HepG2 (cell line): ENCODE results near the gene EPHA2. TPM values are rescaled to one million over a fixed set of nuclear protein-coding genes. Genes with fewer than 3 reads are reported as not detected.

Experiments used
- ATRX ChIP-seq: sonication (generic); formaldehyde crosslinking; IDR thresholded peaks from 2 replicates; pipeline ENCODE4 v1.4.0; 2020; ENCODE audit warnings: missing genetic modification reagents, borderline replicate concordance
- CENPX ChIP-seq: sonication (generic); formaldehyde crosslinking; IDR thresholded peaks from 2 replicates; pipeline ENCODE4 v1.9.0; 2021; ENCODE audit warnings: mild to moderate bottlenecking, missing genetic modification reagents, moderate library complexity
- DPF2 ChIP-seq: sonication (generic); formaldehyde crosslinking; IDR thresholded peaks from 2 replicates; pipeline ENCODE4 v1.4.0; 2020; ENCODE audit warnings: mild to moderate bottlenecking, low read depth, missing genetic modification reagents, borderline replicate concordance
- GATAD1 ChIP-seq: IDR thresholded peaks from 2 replicates; pipeline ENCODE4 v1.6.1; 2016; ENCODE audit warnings: missing genetic modification reagents, missing compliant biosample characterization
- HNRNPL ChIP-seq: fragments of 200-400 bp; formaldehyde crosslinking; IDR thresholded peaks from 2 replicates; pipeline ENCODE4 v1.6.1; 2017; ENCODE audit warnings: mild to moderate bottlenecking, low read depth, low read length
- IRF2 ChIP-seq: IDR thresholded peaks from 2 replicates; pipeline ENCODE4 v1.6.1; 2018; ENCODE audit warnings: missing genetic modification reagents, missing compliant biosample characterization
- KDM4B ChIP-seq: sonication (generic); formaldehyde crosslinking; IDR thresholded peaks from 2 replicates; pipeline ENCODE4 v1.4.0; 2020; ENCODE audit warnings: missing genetic modification reagents
- NR3C1 ChIP-seq: sonication (generic); formaldehyde crosslinking; IDR thresholded peaks from 2 replicates; pipeline ENCODE4 v1.4.0; 2020; ENCODE audit warnings: missing genetic modification reagents
- POLR2AphosphoS5 ChIP-seq: IDR thresholded peaks from 2 replicates; pipeline ENCODE4 v1.6.1; 2012; ENCODE audit warnings: low read depth, low read length
- REL ChIP-seq: sonication (generic); formaldehyde crosslinking; conservative IDR thresholded peaks from 2 replicates; pipeline ENCODE4 v1.8.0; 2022; ENCODE audit warnings: mild to moderate bottlenecking, missing genetic modification reagents, moderate library complexity
- SALL1 ChIP-seq: sonication (generic); formaldehyde crosslinking; IDR thresholded peaks from 2 replicates; pipeline ENCODE4 v1.8.0; 2022; ENCODE audit warnings: mild to moderate bottlenecking, missing genetic modification reagents
- SATB2 ChIP-seq: sonication (generic); formaldehyde crosslinking; IDR thresholded peaks from 2 replicates; pipeline ENCODE4 v1.5.0; 2020; ENCODE audit warnings: missing genetic modification reagents
- SMAD3 ChIP-seq: sonication (generic); formaldehyde crosslinking; IDR thresholded peaks from 2 replicates; pipeline ENCODE4 v1.4.0; 2020; ENCODE audit warnings: missing genetic modification reagents
- SP2 ChIP-seq: sonication (generic); formaldehyde crosslinking; IDR thresholded peaks from 2 replicates; pipeline ENCODE4 v1.5.1; 2020; ENCODE audit warnings: mild to moderate bottlenecking, missing genetic modification reagents
- YEATS2 ChIP-seq: sonication (generic); formaldehyde crosslinking; IDR thresholded peaks from 2 replicates; pipeline ENCODE4 v1.4.0; 2020; ENCODE audit warnings: missing genetic modification reagents, borderline replicate concordance
- ZNF138 ChIP-seq: sonication (generic); formaldehyde crosslinking; IDR thresholded peaks from 2 replicates; pipeline ENCODE4 v1.5.0; 2020; ENCODE audit warnings: mild to moderate bottlenecking, low read depth, missing genetic modification reagents
- ZNF17 ChIP-seq: sonication (generic); formaldehyde crosslinking; IDR thresholded peaks from 2 replicates; pipeline ENCODE4 v1.5.0; 2020; ENCODE audit warnings: mild to moderate bottlenecking, missing genetic modification reagents
- ZNF234 ChIP-seq: sonication (generic); formaldehyde crosslinking; conservative IDR thresholded peaks from 2 replicates; pipeline ENCODE4 v1.5.1; 2020; ENCODE audit warnings: mild to moderate bottlenecking, missing genetic modification reagents
- ZNF251 ChIP-seq: sonication (generic); formaldehyde crosslinking; IDR thresholded peaks from 2 replicates; pipeline ENCODE4 v1.9.0; 2021; ENCODE audit warnings: mild to moderate bottlenecking, missing genetic modification reagents
- ZNF256 ChIP-seq: sonication (generic); formaldehyde crosslinking; conservative IDR thresholded peaks from 2 replicates; pipeline ENCODE4 v1.4.0; 2020; ENCODE audit warnings: missing genetic modification reagents
- ZNF549 ChIP-seq: sonication (generic); formaldehyde crosslinking; IDR thresholded peaks from 2 replicates; pipeline ENCODE4 v1.5.0; 2020; ENCODE audit warnings: missing genetic modification reagents
- ZNF562 ChIP-seq: sonication (generic); formaldehyde crosslinking; IDR thresholded peaks from 2 replicates; pipeline ENCODE4 v1.8.0; 2022; ENCODE audit warnings: missing genetic modification reagents, borderline replicate concordance
- ZNF670 ChIP-seq: sonication (generic); formaldehyde crosslinking; IDR thresholded peaks from 2 replicates; pipeline ENCODE4 v1.8.0; 2022; ENCODE audit warnings: mild to moderate bottlenecking, missing genetic modification reagents, borderline replicate concordance
- ZNF7 ChIP-seq: IDR thresholded peaks from 2 replicates; pipeline ENCODE4 v1.6.1; 2016; ENCODE audit warnings: missing biosample characterization, missing genetic modification reagents
- polyA plus RNA-seq, 8 experiments: library from polyadenylated mRNA; depleted of rRNA in 3 of 8; stranded (reverse) in 7 of 8; unstranded in 1 of 8; fragments of >200 nt; fragmentation: Illumina TruSeq in 4 of 8; extraction: Trizol in 4 of 8; gene quantifications; 2 replicates each; pipeline versions ENCODE4 v1.2.1 to v1.2.3, GENCODE V29; 2011 to 2016; ENCODE audit warnings: low read depth in 4 of 8, missing spikeins in 1 of 8, mixed read lengths in 1 of 8; ENCODE audit not compliant: insufficient read depth in 1 of 8
- total RNA-seq, 5 experiments: library from RNA; depleted of rRNA; stranded (reverse); fragments of >200 nt; fragmentation: Illumina TruSeq; extraction: Trizol; gene quantifications; 2 replicates each; pipeline ENCODE4 v1.2.3, GENCODE V29; 2016; ENCODE audit warnings: low read depth in 1 of 5
- TF ChIP-seq, protein P1 (sequence below): sonication (generic); formaldehyde crosslinking; IDR thresholded peaks from 2 replicates; pipeline ENCODE4 v1.9.0; 2021; ENCODE audit warnings: missing genetic modification reagents, borderline replicate concordance
- TF ChIP-seq, protein P2 (sequence below): IDR thresholded peaks from 2 replicates; pipeline ENCODE4 v1.6.1; 2012; ENCODE audit warnings: low read length, improper control_type of control experiment
- TF ChIP-seq, protein P3 (sequence below): sonication (generic); formaldehyde crosslinking; IDR thresholded peaks from 2 replicates; pipeline ENCODE4 v1.8.0; 2023; ENCODE audit warnings: mild to moderate bottlenecking, missing genetic modification reagents

The EPHA2 gene
- total and polyA plus RNA-seq, 2 of the 13 experiments (the other 11 are each of a cell fraction or from before 2014, with no cell fraction given), result 33.6 to 53.6 TPM

DNA sequence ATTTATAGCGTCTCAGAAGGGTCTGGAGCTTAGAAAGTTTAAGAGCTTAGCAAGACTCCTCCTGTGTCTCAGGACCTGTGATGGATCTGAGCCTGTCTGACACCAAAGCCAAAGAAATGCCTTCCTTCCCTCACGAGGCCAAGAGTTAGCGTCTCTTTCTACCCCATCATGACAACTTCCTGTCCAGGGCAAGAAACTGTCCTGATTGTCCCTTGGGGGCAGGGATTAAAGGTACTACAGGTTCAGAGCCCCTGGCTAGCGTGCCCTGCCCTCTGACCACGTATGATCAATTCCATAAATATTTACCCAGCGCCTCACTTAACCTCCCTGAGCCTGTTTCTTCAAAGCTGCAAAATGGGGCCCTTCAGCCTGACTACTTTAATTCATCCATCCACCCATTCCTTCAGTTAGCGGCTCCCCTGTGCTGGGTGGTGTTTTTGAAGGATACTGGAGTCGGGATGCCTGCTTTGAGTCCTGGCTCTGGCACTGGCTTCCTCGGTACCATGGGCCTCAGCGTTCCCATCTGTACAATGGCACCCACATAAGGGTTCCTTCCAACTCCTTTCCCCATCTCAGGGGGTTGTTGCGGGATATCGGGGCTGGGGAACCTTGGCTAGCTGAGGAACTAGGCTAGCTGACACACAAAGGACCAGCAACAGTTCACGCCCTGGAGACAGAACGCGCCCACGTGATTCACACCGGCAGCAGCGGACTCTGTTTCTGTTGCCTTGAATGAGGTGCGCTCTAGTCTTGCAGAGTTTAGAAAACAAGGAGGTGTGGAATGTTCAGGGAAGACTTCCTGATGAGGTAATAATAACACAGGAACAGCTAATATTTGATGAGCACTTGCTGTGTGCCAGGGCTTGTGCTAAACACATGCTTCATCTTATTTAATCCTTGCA, 23.0 kb upstream of the EPHA2 start (continued):
- TF ChIP-seq, protein P1, sequence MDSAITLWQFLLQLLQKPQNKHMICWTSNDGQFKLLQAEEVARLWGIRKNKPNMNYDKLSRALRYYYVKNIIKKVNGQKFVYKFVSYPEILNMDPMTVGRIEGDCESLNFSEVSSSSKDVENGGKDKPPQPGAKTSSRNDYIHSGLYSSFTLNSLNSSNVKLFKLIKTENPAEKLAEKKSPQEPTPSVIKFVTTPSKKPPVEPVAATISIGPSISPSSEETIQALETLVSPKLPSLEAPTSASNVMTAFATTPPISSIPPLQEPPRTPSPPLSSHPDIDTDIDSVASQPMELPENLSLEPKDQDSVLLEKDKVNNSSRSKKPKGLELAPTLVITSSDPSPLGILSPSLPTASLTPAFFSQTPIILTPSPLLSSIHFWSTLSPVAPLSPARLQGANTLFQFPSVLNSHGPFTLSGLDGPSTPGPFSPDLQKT (CRISPR knock-in tag), result no peak
- peak; percentile 85 for TF ChIP-seq SALL1 (CRISPR knock-in tag)
- no peak for TF ChIP-seq KDM4B (CRISPR knock-in tag)
- peak; percentile 32; the same call in 1 of the 2 replicates for TF ChIP-seq YEATS2 (CRISPR knock-in tag)
- TF ChIP-seq GATAD1 (CRISPR knock-in tag), result no peak; the same call in 1 of the 2 replicates
- peak; percentile 18; the same call in 1 of the 2 replicates for TF ChIP-seq ZNF138 (CRISPR knock-in tag)
- TF ChIP-seq ZNF7, result no peak
- TF ChIP-seq HNRNPL, result no peak
- TF ChIP-seq ZNF251 (CRISPR knock-in tag), result no peak
- no peak for TF ChIP-seq ATRX (CRISPR knock-in tag)
- TF ChIP-seq ZNF670, result peak; percentile 74; the same call in 1 of the 2 replicates
- TF ChIP-seq, protein P2, sequence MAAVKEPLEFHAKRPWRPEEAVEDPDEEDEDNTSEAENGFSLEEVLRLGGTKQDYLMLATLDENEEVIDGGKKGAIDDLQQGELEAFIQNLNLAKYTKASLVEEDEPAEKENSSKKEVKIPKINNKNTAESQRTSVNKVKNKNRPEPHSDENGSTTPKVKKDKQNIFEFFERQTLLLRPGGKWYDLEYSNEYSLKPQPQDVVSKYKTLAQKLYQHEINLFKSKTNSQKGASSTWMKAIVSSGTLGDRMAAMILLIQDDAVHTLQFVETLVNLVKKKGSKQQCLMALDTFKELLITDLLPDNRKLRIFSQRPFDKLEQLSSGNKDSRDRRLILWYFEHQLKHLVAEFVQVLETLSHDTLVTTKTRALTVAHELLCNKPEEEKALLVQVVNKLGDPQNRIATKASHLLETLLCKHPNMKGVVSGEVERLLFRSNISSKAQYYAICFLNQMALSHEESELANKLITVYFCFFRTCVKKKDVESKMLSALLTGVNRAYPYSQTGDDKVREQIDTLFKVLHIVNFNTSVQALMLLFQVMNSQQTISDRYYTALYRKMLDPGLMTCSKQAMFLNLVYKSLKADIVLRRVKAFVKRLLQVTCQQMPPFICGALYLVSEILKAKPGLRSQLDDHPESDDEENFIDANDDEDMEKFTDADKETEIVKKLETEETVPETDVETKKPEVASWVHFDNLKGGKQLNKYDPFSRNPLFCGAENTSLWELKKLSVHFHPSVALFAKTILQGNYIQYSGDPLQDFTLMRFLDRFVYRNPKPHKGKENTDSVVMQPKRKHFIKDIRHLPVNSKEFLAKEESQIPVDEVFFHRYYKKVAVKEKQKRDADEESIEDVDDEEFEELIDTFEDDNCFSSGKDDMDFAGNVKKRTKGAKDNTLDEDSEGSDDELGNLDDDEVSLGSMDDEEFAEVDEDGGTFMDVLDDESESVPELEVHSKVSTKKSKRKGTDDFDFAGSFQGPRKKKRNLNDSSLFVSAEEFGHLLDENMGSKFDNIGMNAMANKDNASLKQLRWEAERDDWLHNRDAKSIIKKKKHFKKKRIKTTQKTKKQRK, result no peak
- peak; percentile 16; the same call in 1 of the 2 replicates for TF ChIP-seq IRF2 (CRISPR knock-in tag)
- no peak for TF ChIP-seq ZNF549 (CRISPR knock-in tag)
- no peak for TF ChIP-seq ZNF562 (CRISPR knock-in tag)
- 0 out of 2 replicates have a peak, but pooled peaks have one; percentile 36 for TF ChIP-seq ZNF256
- TF ChIP-seq REL (CRISPR knock-in tag), result no peak
- no peak for TF ChIP-seq NR3C1
- TF ChIP-seq POLR2AphosphoS5, result peak; percentile 65
- TF ChIP-seq, protein P3, sequence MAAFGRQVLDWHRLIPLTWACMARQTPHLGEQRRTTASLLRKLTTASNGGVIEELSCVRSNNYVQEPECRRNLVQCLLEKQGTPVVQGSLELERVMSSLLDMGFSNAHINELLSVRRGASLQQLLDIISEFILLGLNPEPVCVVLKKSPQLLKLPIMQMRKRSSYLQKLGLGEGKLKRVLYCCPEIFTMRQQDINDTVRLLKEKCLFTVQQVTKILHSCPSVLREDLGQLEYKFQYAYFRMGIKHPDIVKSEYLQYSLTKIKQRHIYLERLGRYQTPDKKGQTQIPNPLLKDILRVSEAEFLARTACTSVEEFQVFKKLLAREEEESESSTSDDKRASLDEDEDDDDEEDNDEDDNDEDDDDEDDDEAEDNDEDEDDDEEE (CRISPR knock-in tag), result 0 out of 2 replicates have a peak, but pooled peaks have one; percentile 46
- TF ChIP-seq ZNF234 (CRISPR knock-in tag), result no peak
- TF ChIP-seq CENPX (CRISPR knock-in tag), result no peak
- no peak for TF ChIP-seq SP2 (CRISPR knock-in tag)
- TF ChIP-seq SMAD3, result no peak
- peak; percentile 64; the same call in 1 of the 2 replicates for TF ChIP-seq DPF2 (CRISPR knock-in tag)
- TF ChIP-seq ZNF17 (CRISPR knock-in tag), result no peak
- no peak for TF ChIP-seq SATB2 (CRISPR knock-in tag)
